Hematopoietic multipotent progenitor cell treated with erythropoietin and hydrocortisone succinate and interleukin-3 and kit ligand, for 6 days (in vitro differentiated cells): ENCODE data around the gene BTBD18.

Experiments
- DNase-seq: peaks from one replicate; pipeline ENCODE4 v3.0.0-alpha.2; 2015

Gene BTBD18, protein sequence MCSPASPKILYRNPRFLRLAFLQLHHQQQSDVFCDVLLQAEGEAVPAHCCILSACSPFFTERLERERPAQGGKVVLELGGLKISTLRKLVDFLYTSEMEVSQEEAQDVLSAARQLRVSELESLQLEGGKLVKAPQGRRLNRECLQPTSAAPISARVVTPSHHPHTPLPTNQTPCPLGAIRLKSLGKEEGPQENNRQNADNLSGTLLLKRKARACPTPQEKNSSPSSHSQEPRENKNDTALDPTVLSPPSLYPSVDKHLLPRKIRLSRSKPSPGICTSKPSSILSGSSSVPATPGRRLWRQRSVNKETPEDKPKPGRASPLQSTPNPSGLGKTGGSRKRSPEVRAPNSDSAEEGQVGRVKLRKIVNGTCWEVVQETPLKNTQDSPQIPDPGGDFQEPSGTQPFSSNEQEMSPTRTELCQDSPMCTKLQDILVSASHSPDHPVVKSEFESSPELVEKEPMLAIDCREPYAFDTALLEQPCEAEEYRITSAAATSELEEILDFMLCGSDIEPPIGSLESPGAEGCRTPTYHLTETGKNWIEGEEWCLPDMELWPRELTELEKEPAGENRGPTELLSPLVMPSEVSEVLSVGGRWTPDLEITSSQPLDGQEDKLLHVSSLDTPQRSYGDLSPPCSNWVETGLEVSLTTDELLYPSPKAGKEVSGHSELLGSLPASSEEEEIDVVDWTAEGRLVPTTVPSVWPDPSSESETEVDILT

DNA sequence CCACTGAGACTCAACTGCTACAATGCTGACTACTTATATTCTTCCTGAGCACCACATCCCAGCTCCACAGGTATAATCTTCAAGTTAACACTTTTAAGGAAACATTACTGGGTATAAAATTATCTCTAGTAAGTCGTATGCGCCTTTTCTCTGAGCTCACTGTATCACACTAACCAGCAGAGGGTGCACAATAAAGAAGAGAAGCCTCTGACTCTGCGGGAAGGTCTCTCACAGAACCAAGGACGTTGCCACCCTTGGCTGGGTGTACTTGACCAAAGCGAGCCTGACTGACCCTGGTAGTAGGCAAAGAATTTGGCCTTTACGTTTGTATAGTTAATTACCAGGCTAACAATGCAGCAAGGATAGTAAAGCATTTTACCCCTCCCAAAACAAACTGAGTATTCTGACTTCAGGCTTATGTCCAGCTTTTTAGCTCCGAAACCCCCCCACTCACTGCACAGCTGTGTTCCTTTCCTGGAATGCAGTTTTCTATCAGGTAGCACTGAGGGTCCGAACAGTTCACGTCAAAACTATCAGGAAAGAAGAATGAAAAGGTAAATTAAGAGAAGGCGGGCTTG, at the start of gene BTBD18:
BTBD18 (minus strand) TSS at position 144 of the 578 bp plus-strand sequence. CDS start 631 bp downstream, outside the sequence.
- peak; percentile 83 for DNase-seq

- no peak for DNase-seq
These were observed 49.5 kb upstream of the BTBD18 start for GRCh38 chr11:57801183-57801485.

DNA sequence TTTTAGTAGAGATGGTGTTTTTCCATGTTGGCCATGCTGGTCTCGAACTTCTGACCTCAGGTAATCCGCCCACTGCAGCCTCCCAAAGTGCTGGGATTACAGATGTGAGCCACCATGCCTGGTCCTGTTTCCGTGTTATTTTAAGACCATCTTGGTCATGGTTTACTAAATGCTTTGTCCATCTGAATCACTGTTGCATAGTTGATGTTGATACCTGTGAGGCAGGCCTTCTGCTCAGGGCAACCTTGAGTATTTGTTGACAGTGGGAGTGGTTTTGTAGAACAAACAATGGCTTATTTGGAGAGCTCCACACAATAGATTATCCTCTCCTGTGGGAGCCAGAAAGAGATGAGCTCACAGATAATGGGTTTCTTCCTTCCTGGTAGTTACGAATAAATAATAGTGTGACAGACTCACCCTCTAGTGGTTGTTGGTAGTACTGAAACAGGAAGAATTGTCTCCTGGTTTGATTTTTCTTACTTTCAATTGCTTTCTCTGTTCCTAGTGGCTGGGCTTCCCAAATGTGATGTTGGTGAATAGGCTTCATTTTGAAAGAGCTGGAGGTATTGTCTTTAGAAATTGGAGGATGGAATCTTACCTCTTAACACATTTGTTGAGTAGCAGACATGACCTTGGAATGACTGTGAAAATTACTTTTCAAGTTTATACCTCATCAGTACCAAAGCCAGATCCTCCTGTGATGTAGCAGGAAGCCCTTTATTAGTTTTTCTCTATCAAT, 49.0 kb upstream of the BTBD18 start:
- peak; percentile 88 for DNase-seq

DNA sequence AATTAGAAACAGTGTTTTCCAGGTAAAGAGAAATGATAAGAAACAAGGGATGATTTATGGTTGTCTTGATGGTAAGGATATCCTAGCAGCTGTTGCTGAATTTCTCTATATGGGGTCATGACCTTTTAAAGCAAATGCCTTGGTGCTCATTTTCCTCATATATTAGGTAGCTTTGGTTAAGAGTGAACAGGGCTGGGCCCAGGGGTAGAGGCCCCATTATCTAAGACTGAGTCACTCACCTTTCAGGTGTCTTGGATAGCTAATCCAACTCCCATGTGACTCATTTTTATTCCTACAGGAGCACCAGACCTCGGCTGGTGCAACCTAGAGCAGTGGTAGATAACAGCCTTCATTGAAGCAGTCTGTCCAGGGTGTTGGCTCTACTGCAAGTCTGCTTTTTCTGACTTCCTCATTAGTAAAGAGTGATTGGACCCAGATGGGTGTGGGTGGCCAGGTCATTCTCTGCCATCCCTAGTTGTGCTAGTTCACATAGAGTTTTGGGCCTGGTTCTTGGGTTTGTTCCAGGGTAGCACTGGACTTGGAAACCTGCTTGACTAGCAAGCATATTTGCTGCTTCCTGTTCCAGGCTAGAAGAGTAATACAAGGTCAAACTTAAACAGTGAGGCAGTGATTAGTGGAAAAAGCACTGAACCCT, 47.4 kb upstream of the BTBD18 start:
- DNase-seq, result peak; percentile 63

DNA sequence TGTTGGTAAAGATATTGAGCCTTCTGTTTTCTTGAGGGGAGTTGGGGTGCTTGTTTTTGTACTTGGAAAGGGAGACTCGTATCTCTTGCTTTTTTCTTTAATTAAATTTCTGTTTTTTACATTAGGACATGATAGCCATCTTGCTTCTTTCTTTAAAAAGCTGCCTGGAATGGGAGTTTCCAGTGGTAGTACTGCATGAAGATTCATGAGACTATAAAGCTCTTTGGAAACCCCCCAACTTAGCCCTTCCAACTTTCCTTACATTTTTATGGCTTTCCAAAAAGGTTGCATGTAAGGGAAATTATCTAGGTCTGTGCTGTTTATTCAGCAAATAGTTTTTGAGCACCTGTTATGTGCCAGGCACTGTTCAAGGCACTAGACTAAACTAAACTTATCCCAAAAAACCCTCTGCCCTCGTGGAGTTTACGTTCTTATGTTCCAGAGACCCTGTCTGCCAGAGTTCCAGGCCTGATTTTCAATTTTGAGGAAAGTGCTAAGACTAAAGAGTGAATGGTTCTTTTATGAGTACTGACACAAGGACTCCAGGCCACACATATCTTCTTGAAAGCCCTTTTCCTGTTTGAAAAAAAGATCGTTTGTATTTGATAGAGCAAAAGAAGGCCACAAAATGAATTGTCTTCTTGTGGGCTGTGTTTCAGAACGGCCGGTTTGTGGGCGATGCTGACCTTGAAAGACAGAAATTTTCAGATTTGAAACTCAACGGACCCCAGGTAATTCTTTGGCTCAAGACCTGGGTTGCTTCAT, 41.9 kb upstream of the BTBD18 start:
- no peak for DNase-seq

- peak; percentile 44 for DNase-seq
These were observed 41.3 kb upstream of the BTBD18 start for GRCh38 chr11:57792870-57793269.

GRCh38 chr11:57792060-57792541, 40.5 kb upstream of the BTBD18 start:
- DNase-seq, result peak; percentile 90

- DNase-seq, result no peak
These were observed 39.9 kb upstream of the BTBD18 start for GRCh38 chr11:57791321-57792059.

DNA sequence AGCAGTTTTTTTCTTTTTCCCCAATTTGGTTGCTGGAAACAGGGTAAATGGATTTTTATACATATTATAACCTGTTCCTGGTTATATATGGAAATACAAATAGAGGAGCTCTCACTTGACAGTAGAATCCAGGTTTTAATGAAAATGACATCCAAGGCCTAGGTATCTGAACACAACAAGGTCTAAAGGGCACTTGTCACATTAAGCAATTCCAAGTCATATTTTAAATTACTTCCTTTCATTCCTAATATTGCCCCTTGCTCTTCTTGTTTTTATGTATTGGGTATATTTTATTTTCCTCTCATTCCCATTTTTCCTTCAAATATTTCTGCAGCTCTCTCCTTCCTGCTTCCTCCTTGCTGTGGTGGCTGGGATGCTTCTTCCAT, 37.1 kb upstream of the BTBD18 start:
- no peak for DNase-seq

DNA sequence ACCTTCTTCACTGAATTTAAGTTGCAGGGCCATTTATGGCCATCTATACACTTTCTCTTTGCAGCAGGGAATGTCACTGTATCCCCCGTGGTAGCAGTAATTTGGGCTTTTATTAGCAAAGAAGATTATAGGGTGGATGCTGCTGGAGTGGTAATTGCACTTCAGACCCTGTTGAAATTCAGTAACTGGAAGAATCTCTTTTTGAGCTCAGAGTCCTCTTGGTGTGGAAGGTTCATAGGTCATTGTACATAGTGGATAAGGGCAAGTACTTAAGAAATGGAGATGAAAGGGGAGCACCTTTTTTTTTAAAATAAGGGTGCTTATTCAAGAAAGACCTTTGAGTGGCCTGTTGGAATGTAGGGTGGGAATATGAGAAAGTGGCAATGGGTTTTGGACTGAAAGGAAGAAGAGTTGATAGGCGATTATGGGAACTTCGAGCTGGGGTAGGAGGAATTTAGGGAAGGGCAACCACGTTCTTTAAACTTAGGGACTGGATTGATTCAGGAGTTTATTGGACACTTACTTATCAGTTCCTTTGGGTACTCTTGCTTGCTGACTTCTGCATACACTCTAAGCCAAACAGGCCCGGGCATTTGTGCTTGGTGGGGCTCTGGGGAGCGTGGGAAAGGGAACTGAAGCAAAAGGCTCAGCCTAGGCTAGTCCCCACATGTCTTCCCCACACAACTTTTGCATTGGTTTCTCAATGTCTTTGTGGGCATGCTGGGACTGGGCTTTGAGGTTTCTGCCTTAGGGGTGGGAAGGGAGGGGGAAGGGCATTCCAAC, 36.5 kb upstream of the BTBD18 start:
- peak; percentile 56 for DNase-seq

DNA sequence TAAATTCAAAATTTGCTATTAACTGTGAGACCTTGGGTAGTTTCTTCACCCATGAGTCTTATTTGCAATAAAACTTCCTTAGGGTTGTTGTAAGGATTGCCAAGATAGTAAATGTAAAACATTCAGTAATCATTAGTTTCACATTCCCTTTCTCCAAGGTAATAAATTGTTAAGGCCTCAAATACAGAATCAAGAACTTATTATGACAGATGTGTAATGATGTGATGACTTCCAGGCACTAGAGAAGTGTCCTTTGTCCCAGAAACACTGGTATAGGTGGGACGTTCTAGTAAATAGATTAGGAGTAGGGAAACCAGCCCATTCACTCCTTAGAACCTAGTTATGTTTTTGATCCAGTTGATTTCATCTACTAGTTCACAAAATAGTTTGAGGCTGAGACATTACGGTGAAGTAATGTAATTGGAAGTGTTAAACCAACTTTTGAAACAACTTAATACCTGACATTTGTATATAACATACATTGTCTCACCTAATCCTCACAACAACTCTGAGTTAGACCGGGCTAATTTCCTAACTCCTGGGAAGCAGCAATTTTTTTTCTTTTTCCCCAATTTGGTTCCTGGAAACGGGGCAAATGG, 35.5 kb upstream of the BTBD18 start:
- no peak for DNase-seq

- no peak for DNase-seq
These were observed 34.8 kb upstream of the BTBD18 start for GRCh38 chr11:57786436-57786835.

GRCh38 chr11:57785072-57785471, 33.5 kb upstream of the BTBD18 start:
- no peak for DNase-seq

DNA sequence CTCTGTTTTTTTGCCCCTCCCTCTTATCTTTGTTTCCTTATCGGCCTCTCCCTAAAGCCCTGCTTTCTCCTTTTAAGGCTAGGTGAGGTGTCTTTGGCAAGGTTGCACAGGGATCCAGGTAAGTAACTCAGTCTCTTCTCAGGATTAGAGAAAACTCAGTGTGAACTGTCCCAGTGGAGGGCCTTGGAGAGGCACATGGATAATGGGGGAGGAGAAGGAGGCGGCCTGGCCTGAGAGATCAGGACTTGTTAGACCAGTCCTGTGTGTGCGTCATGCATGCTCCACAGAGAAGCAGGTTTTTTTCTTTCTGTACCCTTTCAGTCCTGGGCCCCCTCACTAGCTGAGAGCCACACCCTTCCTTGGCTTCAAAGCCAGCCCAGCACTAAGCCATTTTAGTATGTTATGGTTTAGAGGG, 29.9 kb upstream of the BTBD18 start:
- no peak for DNase-seq

- DNase-seq, result no peak
These were observed 27.7 kb upstream of the BTBD18 start for GRCh38 chr11:57779276-57779675.

GRCh38 chr11:57778318-57779037, 26.9 kb upstream of the BTBD18 start:
- no peak for DNase-seq

DNA sequence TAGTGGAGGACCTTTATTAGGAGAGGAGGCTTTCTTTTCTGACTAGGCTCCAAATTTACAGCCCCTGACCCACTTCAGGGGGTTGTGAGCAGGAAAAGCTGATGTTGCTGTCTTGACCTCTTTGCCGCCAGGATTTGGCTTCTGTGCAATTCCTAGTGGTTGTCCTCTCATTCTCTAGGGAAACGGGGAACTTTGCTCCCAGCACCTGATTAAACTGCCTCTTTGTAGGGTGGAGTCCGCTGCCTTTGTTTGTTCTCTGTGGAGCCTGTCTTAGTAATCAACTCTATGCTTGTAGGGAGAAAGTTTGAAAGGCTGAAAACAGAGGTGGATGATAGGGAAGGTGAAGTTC, 26.3 kb upstream of the BTBD18 start:
- DNase-seq, result no peak

- peak; percentile 68 for DNase-seq
These were observed 25.1 kb upstream of the BTBD18 start for GRCh38 chr11:57776577-57777210.

GRCh38 chr11:57776031-57776521, 24.5 kb upstream of the BTBD18 start:
- DNase-seq, result no peak
